WTC11 (cell line): Measurements from ENCODE around the gene HAGHL. TPM values are rescaled to one million over a fixed set of nuclear protein-coding genes. Genes with fewer than 3 reads are reported as not detected.

Experiments
- ATF3 ChIP-seq: sonication (generic); formaldehyde crosslinking; conservative IDR thresholded peaks from 2 replicates; pipeline ENCODE4 v1.8.1; 2022; ENCODE audit warnings: mild to moderate bottlenecking, missing genetic modification reagents
- CTCF ChIP-seq: fragments of 200-600 bp; IDR thresholded peaks from 2 replicates; pipeline ENCODE4 v1.8.0; 2022; ENCODE audit warnings: antibody characterized with exemption
- E2F1 ChIP-seq: sonication (generic); formaldehyde crosslinking; IDR thresholded peaks from 2 replicates; pipeline ENCODE4 v1.8.0; 2022; ENCODE audit warnings: mild to moderate bottlenecking, missing genetic modification reagents
- ESRRA ChIP-seq: sonication (generic); formaldehyde crosslinking; IDR thresholded peaks from 2 replicates; pipeline ENCODE4 v1.8.1; 2022; ENCODE audit warnings: mild to moderate bottlenecking, missing genetic modification reagents, borderline replicate concordance
- HMGA2 ChIP-seq: fragments of 250-450 bp; sonication (Bioruptor Pico); IDR thresholded peaks from 2 replicates; pipeline ENCODE4 v1.4.0; 2021; ENCODE audit warnings: mild to moderate bottlenecking, moderate library complexity
- JUN ChIP-seq: sonication (generic); formaldehyde crosslinking; IDR thresholded peaks from 2 replicates; pipeline ENCODE4 v1.8.0; 2023; ENCODE audit warnings: mild to moderate bottlenecking, missing genetic modification reagents
- MAX ChIP-seq: sonication (generic); formaldehyde crosslinking; IDR thresholded peaks from 2 replicates; pipeline ENCODE4 v1.8.0; 2022; ENCODE audit warnings: mild to moderate bottlenecking, missing genetic modification reagents
- NFATC4 ChIP-seq: fragments of 250-450 bp; sonication (Bioruptor Pico); IDR thresholded peaks from 2 replicates; pipeline ENCODE4 v1.9.0; 2021; ENCODE audit warnings: mild to moderate bottlenecking
- NFE2L1 ChIP-seq: sonication (generic); formaldehyde crosslinking; IDR thresholded peaks from 2 replicates; pipeline ENCODE4 v1.8.1; 2023; ENCODE audit warnings: missing genetic modification reagents
- PRDM15 ChIP-seq: sonication (generic); formaldehyde crosslinking; IDR thresholded peaks from 2 replicates; pipeline ENCODE4 v1.8.0; 2022; ENCODE audit warnings: missing genetic modification reagents
- SMAD3 ChIP-seq: sonication (generic); formaldehyde crosslinking; IDR thresholded peaks from 2 replicates; pipeline ENCODE4 v1.8.0; 2022; ENCODE audit warnings: missing genetic modification reagents, mild to moderate bottlenecking, borderline replicate concordance
- SP1 ChIP-seq: sonication (generic); formaldehyde crosslinking; conservative IDR thresholded peaks from 2 replicates; pipeline ENCODE4 v1.8.1; 2022; ENCODE audit warnings: missing genetic modification reagents
- STAT6 ChIP-seq: sonication (generic); formaldehyde crosslinking; conservative IDR thresholded peaks from 2 replicates; pipeline ENCODE4 v1.8.1; 2023; ENCODE audit warnings: mild to moderate bottlenecking, low read depth, missing genetic modification reagents, moderate library complexity
- TCF7 ChIP-seq: sonication (generic); formaldehyde crosslinking; IDR thresholded peaks from 2 replicates; pipeline ENCODE4 v1.8.0; 2022; ENCODE audit warnings: mild to moderate bottlenecking, low read depth, missing genetic modification reagents, moderate library complexity
- TP53 ChIP-seq: sonication (generic); formaldehyde crosslinking; IDR thresholded peaks from 2 replicates; pipeline ENCODE4 v1.8.1; 2023; ENCODE audit warnings: mild to moderate bottlenecking, missing genetic modification reagents
- ZBTB21 ChIP-seq: sonication (generic); formaldehyde crosslinking; IDR thresholded peaks from 2 replicates; pipeline ENCODE4 v1.8.1; 2023; ENCODE audit warnings: mild to moderate bottlenecking, missing genetic modification reagents, borderline replicate concordance
- ZMAT4 ChIP-seq: fragments of 250-450 bp; sonication (Bioruptor Pico); IDR thresholded peaks from 2 replicates; pipeline ENCODE4 v1.9.0; 2021; ENCODE audit warnings: mild to moderate bottlenecking
- ZNF232 ChIP-seq: sonication (generic); formaldehyde crosslinking; IDR thresholded peaks from 2 replicates; pipeline ENCODE4 v1.8.0; 2022; ENCODE audit warnings: mild to moderate bottlenecking, missing genetic modification reagents
- ZNF317 ChIP-seq: sonication (generic); formaldehyde crosslinking; IDR thresholded peaks from 2 replicates; pipeline ENCODE4 v1.8.1; 2023; ENCODE audit warnings: low read depth, mild to moderate bottlenecking, moderate library complexity, missing genetic modification reagents, borderline replicate concordance
- ZNF416 ChIP-seq: fragments of 250-450 bp; sonication (Bioruptor Pico); IDR thresholded peaks from 2 replicates; pipeline ENCODE4 v1.9.0; 2021; ENCODE audit warnings: mild to moderate bottlenecking, inconsistent platforms
- ZNF425 ChIP-seq: fragments of 250-450 bp; sonication (Bioruptor Pico); conservative IDR thresholded peaks from 2 replicates; pipeline ENCODE4 v1.9.0; 2021; ENCODE audit warnings: mild to moderate bottlenecking
- total RNA-seq: library from RNA; stranded (reverse); gene quantifications from 3 replicates; pipeline ENCODE4 v1.2.3, GENCODE V29; 2021

The HAGHL gene
- total RNA-seq, 1 experiment from 2014 or later = 41.7 TPM

- no peak for TF ChIP-seq ZNF416
- TF ChIP-seq NFE2L1 (CRISPR knock-in tag) = peak; percentile 84
- TF ChIP-seq ATF3 (CRISPR knock-in tag) = 0 out of 2 replicates have a peak, but pooled peaks have one; percentile 48
- no peak for TF ChIP-seq ZNF425
- TF ChIP-seq SP1 (CRISPR knock-in tag) = peak; percentile 60
- TF ChIP-seq MAX (CRISPR knock-in tag) = peak; percentile 95
- TF ChIP-seq ESRRA (CRISPR knock-in tag) = peak; percentile 71; the same call in 1 of the 2 replicates
- TF ChIP-seq ZNF317 = no peak
- no peak for TF ChIP-seq ZMAT4 (CRISPR knock-in tag)
- TF ChIP-seq SMAD3 (CRISPR knock-in tag) = 0 out of 2 replicates have a peak, but pooled peaks have one; percentile 46
- peak; percentile 36; the same call in 1 of the 2 replicates for TF ChIP-seq TCF7 (CRISPR knock-in tag)
- TF ChIP-seq E2F1 (CRISPR knock-in tag) = peak; percentile 77; the same call in 1 of the 2 replicates
- TF ChIP-seq NFATC4 = no peak
- TF ChIP-seq PRDM15 (CRISPR knock-in tag) = peak; percentile 56; the same call in 1 of the 2 replicates
- TF ChIP-seq CTCF = no peak
- TF ChIP-seq ZBTB21 (CRISPR knock-in tag) = peak; percentile 89
- TF ChIP-seq JUN = no peak; the same call in 1 of the 2 replicates
- TF ChIP-seq ZNF232 = 0 out of 2 replicates have a peak, but pooled peaks have one; percentile 19
- TF ChIP-seq TP53 (CRISPR knock-in tag) = 0 out of 2 replicates have a peak, but pooled peaks have one; percentile 60
- TF ChIP-seq HMGA2 (CRISPR knock-in tag) = no peak
- TF ChIP-seq STAT6 = no peak; the same call in 1 of the 2 replicates
Measured at GRCh38 chr16:695355-696089, 31.4 kb upstream of the HAGHL start (continued).
